Measurements from ENCODE around the gene PCNT. TPM values are rescaled to one million over a fixed set of nuclear protein-coding genes. Genes with fewer than 3 reads are reported as not detected.

Gene PCNT
- total and polyA plus RNA-seq, 9 of the 15 experiments (the other 6 are each of a cell fraction or from before 2014, with no cell fraction given), result 9.1 to 53.5 (median 31.3) TPM

DNA sequence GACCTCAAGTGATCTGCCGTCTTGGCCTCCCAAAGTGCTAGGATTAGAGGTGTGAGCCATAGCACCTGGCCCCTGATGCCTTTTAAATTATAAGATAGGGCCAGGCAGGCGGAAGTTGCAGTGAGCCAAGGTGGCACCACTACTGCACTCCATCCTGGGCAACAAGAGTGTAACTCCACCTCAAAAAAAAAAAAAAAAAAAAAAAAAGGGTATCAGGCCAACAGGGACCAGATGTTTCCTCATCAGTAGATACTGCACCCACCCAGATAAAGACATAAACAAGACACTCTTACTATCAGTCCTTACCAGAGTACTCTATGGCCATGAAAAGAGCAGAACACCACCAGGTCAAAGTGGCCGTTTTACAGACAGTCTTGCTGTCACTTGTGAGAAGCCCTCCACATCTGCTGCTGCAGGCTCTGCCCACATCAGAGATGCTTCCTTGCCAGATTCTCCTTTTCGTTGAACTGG is 3.6 kb upstream of the PCNT start (continued):
- TF ChIP-seq, protein P1, sequence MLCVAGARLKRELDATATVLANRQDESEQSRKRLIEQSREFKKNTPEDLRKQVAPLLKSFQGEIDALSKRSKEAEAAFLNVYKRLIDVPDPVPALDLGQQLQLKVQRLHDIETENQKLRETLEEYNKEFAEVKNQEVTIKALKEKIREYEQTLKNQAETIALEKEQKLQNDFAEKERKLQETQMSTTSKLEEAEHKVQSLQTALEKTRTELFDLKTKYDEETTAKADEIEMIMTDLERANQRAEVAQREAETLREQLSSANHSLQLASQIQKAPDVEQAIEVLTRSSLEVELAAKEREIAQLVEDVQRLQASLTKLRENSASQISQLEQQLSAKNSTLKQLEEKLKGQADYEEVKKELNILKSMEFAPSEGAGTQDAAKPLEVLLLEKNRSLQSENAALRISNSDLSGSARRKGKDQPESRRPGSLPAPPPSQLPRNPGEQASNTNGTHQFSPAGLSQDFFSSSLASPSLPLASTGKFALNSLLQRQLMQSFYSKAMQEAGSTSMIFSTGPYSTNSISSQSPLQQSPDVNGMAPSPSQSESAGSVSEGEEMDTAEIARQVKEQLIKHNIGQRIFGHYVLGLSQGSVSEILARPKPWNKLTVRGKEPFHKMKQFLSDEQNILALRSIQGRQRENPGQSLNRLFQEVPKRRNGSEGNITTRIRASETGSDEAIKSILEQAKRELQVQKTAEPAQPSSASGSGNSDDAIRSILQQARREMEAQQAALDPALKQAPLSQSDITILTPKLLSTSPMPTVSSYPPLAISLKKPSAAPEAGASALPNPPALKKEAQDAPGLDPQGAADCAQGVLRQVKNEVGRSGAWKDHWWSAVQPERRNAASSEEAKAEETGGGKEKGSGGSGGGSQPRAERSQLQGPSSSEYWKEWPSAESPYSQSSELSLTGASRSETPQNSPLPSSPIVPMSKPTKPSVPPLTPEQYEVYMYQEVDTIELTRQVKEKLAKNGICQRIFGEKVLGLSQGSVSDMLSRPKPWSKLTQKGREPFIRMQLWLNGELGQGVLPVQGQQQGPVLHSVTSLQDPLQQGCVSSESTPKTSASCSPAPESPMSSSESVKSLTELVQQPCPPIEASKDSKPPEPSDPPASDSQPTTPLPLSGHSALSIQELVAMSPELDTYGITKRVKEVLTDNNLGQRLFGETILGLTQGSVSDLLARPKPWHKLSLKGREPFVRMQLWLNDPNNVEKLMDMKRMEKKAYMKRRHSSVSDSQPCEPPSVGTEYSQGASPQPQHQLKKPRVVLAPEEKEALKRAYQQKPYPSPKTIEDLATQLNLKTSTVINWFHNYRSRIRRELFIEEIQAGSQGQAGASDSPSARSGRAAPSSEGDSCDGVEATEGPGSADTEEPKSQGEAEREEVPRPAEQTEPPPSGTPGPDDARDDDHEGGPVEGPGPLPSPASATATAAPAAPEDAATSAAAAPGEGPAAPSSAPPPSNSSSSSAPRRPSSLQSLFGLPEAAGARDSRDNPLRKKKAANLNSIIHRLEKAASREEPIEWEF (CRISPR knock-in tag; IDR thresholded peaks at IDR 0.05), result peak; percentile 62; the same call in 1 of the 2 replicates
- TF ChIP-seq ZNF197 (CRISPR knock-in tag; IDR thresholded peaks at IDR 0.05; ENCODE audit: low read depth) (peak; percentile 97), NFYB (IDR thresholded peaks at IDR 0.05; ENCODE audit: extremely low read depth, insufficient read length) (no peak), PCBP2 (IDR thresholded peaks at IDR 0.05; ENCODE audit: low read depth, low read length, poor library complexity, severe bottlenecking) (no peak), CBX1 (IDR thresholded peaks at IDR 0.05; ENCODE audit: low read depth) (no peak), LEF1 (IDR thresholded peaks at IDR 0.05) (peak; percentile 92), ZBTB8A (IDR thresholded peaks at IDR 0.05; ENCODE audit: partially characterized antibody) (no peak), DMBX1 (CRISPR knock-in tag; IDR thresholded peaks at IDR 0.05; ENCODE audit: borderline replicate concordance) (peak; percentile 97), ZNF384 (IDR thresholded peaks at IDR 0.05; ENCODE audit: low read depth, low read length) (peak; percentile 100), SMAD2 (IDR thresholded peaks at IDR 0.05; ENCODE audit: low read depth, low read length) (no peak), IRF1 (CRISPR knock-in tag; IDR thresholded peaks at IDR 0.05; ENCODE audit: borderline replicate concordance) (no peak), ETV1 (tag; conservative IDR thresholded peaks at IDR 0.05; ENCODE audit: low read depth) (peak; percentile 36), JUN (IDR thresholded peaks at IDR 0.05; ENCODE audit: borderline replicate concordance, low read depth, low read length) (0 out of 2 replicates have a peak, but pooled peaks have one; percentile 21), JUN (CRISPR knock-in tag; IDR thresholded peaks at IDR 0.05; ENCODE audit: borderline replicate concordance) (no peak), ZNF57 (CRISPR knock-in tag; IDR thresholded peaks at IDR 0.05) (no peak), STAT5B (CRISPR knock-in tag; IDR thresholded peaks at IDR 0.05) (no peak), CBFB (CRISPR knock-in tag; IDR thresholded peaks at IDR 0.05) (no peak), EZH2 (IDR thresholded peaks at IDR 0.05; ENCODE audit: borderline replicate concordance, low read depth, low read length) (no peak; the same call in 1 of the 2 replicates), NFATC3 (IDR thresholded peaks at IDR 0.05) (peak; percentile 86; the same call in 1 of the 2 replicates), ZZZ3 (IDR thresholded peaks at IDR 0.05) (no peak), FUS (optimal IDR thresholded peaks at IDR 0.05; ENCODE audit: low read depth, low read length) (no peak), STAT6 (CRISPR knock-in tag; IDR thresholded peaks at IDR 0.05) (no peak)
